GM12872 (cell line): Measurements from ENCODE around the gene ATE1.

Experiments
- TF ChIP-seq, protein P1 (sequence below): IDR thresholded peaks from 3 replicates; pipeline ENCODE4 v1.5.1; 2011; ENCODE audit warnings: low read depth, mild to moderate bottlenecking, low read length, moderate library complexity; ENCODE audit not compliant: insufficient read depth

ATE1 gene

GRCh38 chr10:121722665-121723064 lies 205.2 kb downstream of the ATE1 start:
- TF ChIP-seq, protein P1, sequence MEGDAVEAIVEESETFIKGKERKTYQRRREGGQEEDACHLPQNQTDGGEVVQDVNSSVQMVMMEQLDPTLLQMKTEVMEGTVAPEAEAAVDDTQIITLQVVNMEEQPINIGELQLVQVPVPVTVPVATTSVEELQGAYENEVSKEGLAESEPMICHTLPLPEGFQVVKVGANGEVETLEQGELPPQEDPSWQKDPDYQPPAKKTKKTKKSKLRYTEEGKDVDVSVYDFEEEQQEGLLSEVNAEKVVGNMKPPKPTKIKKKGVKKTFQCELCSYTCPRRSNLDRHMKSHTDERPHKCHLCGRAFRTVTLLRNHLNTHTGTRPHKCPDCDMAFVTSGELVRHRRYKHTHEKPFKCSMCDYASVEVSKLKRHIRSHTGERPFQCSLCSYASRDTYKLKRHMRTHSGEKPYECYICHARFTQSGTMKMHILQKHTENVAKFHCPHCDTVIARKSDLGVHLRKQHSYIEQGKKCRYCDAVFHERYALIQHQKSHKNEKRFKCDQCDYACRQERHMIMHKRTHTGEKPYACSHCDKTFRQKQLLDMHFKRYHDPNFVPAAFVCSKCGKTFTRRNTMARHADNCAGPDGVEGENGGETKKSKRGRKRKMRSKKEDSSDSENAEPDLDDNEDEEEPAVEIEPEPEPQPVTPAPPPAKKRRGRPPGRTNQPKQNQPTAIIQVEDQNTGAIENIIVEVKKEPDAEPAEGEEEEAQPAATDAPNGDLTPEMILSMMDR: no peak

- TF ChIP-seq, protein P1: no peak
Measured at GRCh38 chr10:121721257-121721656, 206.6 kb downstream of the ATE1 start.

GRCh38 chr10:121715969-121716368 lies 211.9 kb downstream of the ATE1 start:
- TF ChIP-seq, protein P1: no peak

DNA sequence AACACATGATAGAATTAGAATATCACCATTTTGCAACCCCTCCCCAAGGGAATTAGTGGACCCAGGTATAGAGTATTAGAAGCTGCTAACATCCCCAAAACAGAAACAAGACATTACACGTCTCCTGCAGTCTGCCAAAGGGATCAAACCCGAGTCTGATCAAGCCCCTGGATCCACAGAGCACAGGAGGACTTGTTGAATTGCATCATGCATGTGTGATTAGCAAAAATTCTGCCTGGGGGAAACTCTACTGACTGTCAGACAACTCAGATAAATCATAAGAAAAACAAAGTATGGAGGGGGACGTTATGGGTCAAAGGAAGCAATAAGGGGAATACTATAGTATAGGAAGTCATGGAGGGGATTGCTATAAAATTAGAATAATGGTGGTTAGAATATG lies 212.8 kb downstream of the ATE1 start:
- TF ChIP-seq, protein P1: no peak

DNA sequence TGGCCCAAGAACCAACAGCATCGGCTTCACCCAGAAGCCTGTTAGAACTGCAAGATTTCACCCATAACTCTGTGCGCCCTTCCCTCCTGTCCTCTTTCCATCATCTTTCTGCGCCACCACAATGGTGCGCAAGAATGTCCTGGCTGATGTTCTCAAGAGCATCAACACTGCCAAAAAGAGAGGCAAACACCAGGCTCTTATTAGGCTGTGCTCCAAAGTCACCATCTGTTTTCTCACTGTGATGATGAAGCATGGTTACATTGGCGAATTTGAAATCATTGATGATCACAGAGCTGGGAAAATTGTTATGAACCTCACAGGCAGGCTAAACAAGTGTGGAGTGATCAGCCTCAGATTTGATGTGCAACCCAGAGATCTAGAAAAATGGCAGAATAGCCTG lies 214.3 kb downstream of the ATE1 start:
- TF ChIP-seq, protein P1: no peak

GRCh38 chr10:121710971-121711370 lies 216.9 kb downstream of the ATE1 start:
- TF ChIP-seq, protein P1: no peak

- TF ChIP-seq, protein P1: no peak
Measured at GRCh38 chr10:121710207-121710606, 217.6 kb downstream of the ATE1 start.

DNA sequence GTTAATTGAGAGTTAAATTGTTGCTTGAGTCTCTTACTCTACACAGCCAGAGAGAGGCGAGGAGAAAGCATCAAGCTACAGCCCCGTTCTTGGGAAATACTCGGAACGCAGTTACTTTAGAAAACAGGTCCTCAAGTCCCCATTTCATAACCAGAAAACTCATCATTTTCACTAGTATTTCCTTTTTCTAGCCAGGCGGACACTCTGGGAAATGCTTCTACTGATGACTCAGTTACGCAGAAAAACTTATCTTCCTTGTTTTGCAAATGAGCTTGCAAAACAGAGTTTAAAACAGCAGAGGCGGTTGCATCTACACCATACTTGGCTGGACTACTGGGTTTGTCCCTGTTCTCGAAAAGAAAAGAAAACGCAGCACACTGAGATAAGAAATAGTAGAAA lies 218.2 kb downstream of the ATE1 start:
- TF ChIP-seq, protein P1: no peak
